Natural killer cell (primary cell): ENCODE results near the gene GPC1. TPM values are rescaled to one million over a fixed set of nuclear protein-coding genes. Genes with fewer than 3 reads are reported as not detected.

ENCODE experiments used
- ATAC-seq, 3 donors: fragments of 150-1000 bp in 2 of 3; fragments of 200-7000 bp in 1 of 3; cut with Tn5 transposase; 1 replicate in 1 of 3; 2 replicates in 2 of 3; pipeline ENCODE4 v1.10.0; 2021; ENCODE audit warnings: mild to moderate bottlenecking in 2 of 3, moderate library complexity in 2 of 3
- DNase-seq, 2 donors: peaks; one replicate each; pipeline versions ENCODE4 v3.0.0 to v3.0.0-alpha.2; 2013 to 2021; ENCODE audit warnings: mixed read lengths in 1 of 2
- H3K27ac ChIP-seq: one replicate; pipeline ENCODE4 v1.5.1; 2013; ENCODE audit warnings: mild to moderate bottlenecking, low read length
- H3K27me3 ChIP-seq: one replicate; pipeline ENCODE4 v1.6.1; 2013; ENCODE audit warnings: low read length; ENCODE audit not compliant: control insufficient read depth, insufficient read depth
- H3K36me3 ChIP-seq: one replicate; pipeline ENCODE4 v1.6.1; 2013; ENCODE audit warnings: low read length; ENCODE audit not compliant: control insufficient read depth, insufficient read depth
- H3K4me1 ChIP-seq: one replicate; pipeline ENCODE4 v1.6.1; 2013; ENCODE audit warnings: low read length; ENCODE audit not compliant: control insufficient read depth, insufficient read depth
- H3K4me3 ChIP-seq: one replicate; pipeline ENCODE4 v1.5.1; 2013; ENCODE audit warnings: low read length
- H3K9me3 ChIP-seq: one replicate; pipeline ENCODE4 v1.6.1; 2013; ENCODE audit warnings: low read length; ENCODE audit not compliant: control insufficient read depth, insufficient read depth
- H3K27ac Mint-ChIP-seq, 2 donors: one replicate each; pipeline ENCODE4 v1.8.0; 2022; ENCODE audit warnings: mild to moderate bottlenecking in 2 of 2, mixed read lengths in 2 of 2, moderate library complexity in 1 of 2
- H3K27me3 Mint-ChIP-seq, 2 donors: one replicate each; pipeline ENCODE4 v1.8.0; 2022; ENCODE audit warnings: low read depth in 2 of 2, mixed read lengths in 2 of 2
- H3K36me3 Mint-ChIP-seq: one replicate; pipeline ENCODE4 v1.8.0; 2022; ENCODE audit warnings: mixed read lengths
- H3K4me1 Mint-ChIP-seq, 2 donors: one replicate each; pipeline ENCODE4 v1.8.0; 2022; ENCODE audit warnings: mixed read lengths in 2 of 2
- H3K4me3 Mint-ChIP-seq: one replicate; pipeline ENCODE4 v1.8.0; 2022; ENCODE audit warnings: mild to moderate bottlenecking, moderate library complexity, mixed read lengths
- H3K9me3 Mint-ChIP-seq, 2 donors: one replicate each; pipeline ENCODE4 v1.8.0; 2022; ENCODE audit warnings: mixed read lengths in 2 of 2
- CTCF ChIP-seq: fragments of 200-600 bp; IDR thresholded peaks from one replicate; pipeline ENCODE4 v1.8.0; 2022; ENCODE audit warnings: antibody characterized with exemption
- WGBS: methylation state at CpG from one replicate; pipeline ENCODE4 v1.1.7; 2013; ENCODE audit warnings: missing lambda C conversion rate; ENCODE audit not compliant: insufficient coverage; 5-methylcytosine and 5-hydroxymethylcytosine counted together
- intact Hi-C: fragments of 100-400 bp; cut with micrococcal nuclease; formaldehyde crosslinking; loops from one replicate; pipeline ENCODE4 v1.14.2; 2022
- total RNA-seq, 4 donors: library from RNA; stranded (reverse); fragments of 120-200 nt in 1 of 4; gene quantifications; one replicate each; pipeline versions ENCODE4 v1.2.3 to v1.2.4, GENCODE V29; 2013 to 2022

Gene GPC1
- total RNA-seq, 3 donors from 2014 or later (not counting 1 experiment from before 2014, with no cell fraction given), result 0.79 to 1.4 (median 0.94) TPM

GRCh38 chr2:240508832-240509545 lies 73.5 kb downstream of the GPC1 start:
- no peak for TF ChIP-seq CTCF
- Histone ChIP-seq H3K4me3 (no peak overlapping the region), H3K27ac (no peak overlapping the region), H3K9me3 (no peaks in the 10 kb centered on the region), H3K36me3 (no peaks in the 10 kb centered on the region), H3K27me3 (no peaks in the 10 kb centered on the region), H3K4me1 (peaks cover 6% of the 10 kb centered on the region)
- peak overlapping the region in 1 of 2 donors; percentile 4 for H3K27ac Mint-ChIP-seq
- DNase-seq (no peak), ATAC-seq (no peak)
- no peaks in the 10 kb centered on the region for H3K27me3 Mint-ChIP-seq
- H3K4me1 Mint-ChIP-seq, result peaks cover 3 to 15% of the 10 kb centered on the region in 2 donors
- 100% methylated on average over 5 of the region's 7 CpGs for WGBS
- no peaks in the 10 kb centered on the region for H3K9me3 Mint-ChIP-seq
- no peaks in the 10 kb centered on the region for H3K36me3 Mint-ChIP-seq
- intact Hi-C loops, result no loop called here
- H3K4me3 Mint-ChIP-seq, result no peak overlapping the region

- WGBS, result 87% methylated on average over 12 of the region's 12 CpGs
- no peaks in the 10 kb centered on the region for H3K36me3 ChIP-seq
- no peaks in the 10 kb centered on the region for H3K27me3 ChIP-seq
- no peak for TF ChIP-seq CTCF
- no peaks in the 10 kb centered on the region for H3K27me3 Mint-ChIP-seq
- no peaks in the 10 kb centered on the region for H3K9me3 ChIP-seq
- DNase-seq (no peak), ATAC-seq (no peak)
- intact Hi-C loops, result loop anchor here (10.0 kb wide), 2 partner anchors 55 to 195 kb away; partner anchors contain the start of genes DUSP28 and RNPEPL1
- H3K4me1 Mint-ChIP-seq, result peaks cover 6 to 20% of the 10 kb centered on the region in 2 donors
- no peaks in the 10 kb centered on the region for H3K36me3 Mint-ChIP-seq
- no peak overlapping the region for H3K27ac ChIP-seq
- no peak overlapping the region for H3K4me3 Mint-ChIP-seq
- H3K4me3 ChIP-seq, result no peak overlapping the region
- peaks cover 10% of the 10 kb centered on the region for H3K4me1 ChIP-seq
- H3K9me3 Mint-ChIP-seq, result no peaks in the 10 kb centered on the region
- H3K27ac Mint-ChIP-seq, result peak overlapping the region in 1 of 2 donors; percentile 16
Observed at GRCh38 chr2:240509667-240510512, 74.4 kb downstream of the GPC1 start.

GRCh38 chr2:240510513-240511210 lies 75.2 kb downstream of the GPC1 start:
- H3K4me1 ChIP-seq, result peaks cover 10% of the 10 kb centered on the region
- no peak overlapping the region for H3K4me3 ChIP-seq
- no peak overlapping the region for H3K4me3 Mint-ChIP-seq
- H3K27me3 ChIP-seq, result no peaks in the 10 kb centered on the region
- peak overlapping the region; percentile 16 to 51 for H3K27ac Mint-ChIP-seq
- TF ChIP-seq CTCF, result no peak
- no peaks in the 10 kb centered on the region for H3K36me3 Mint-ChIP-seq
- peaks cover 6 to 20% of the 10 kb centered on the region in 2 donors for H3K4me1 Mint-ChIP-seq
- intact Hi-C loops, result loop anchor here (10.0 kb wide), 2 partner anchors 54 to 194 kb away; partner anchors contain the start of genes DUSP28 and RNPEPL1
- H3K9me3 ChIP-seq, result no peaks in the 10 kb centered on the region
- no peaks in the 10 kb centered on the region for H3K9me3 Mint-ChIP-seq
- no peaks in the 10 kb centered on the region for H3K36me3 ChIP-seq
- DNase-seq (no peak), ATAC-seq (no peak)
- no peaks in the 10 kb centered on the region for H3K27me3 Mint-ChIP-seq
- no peak overlapping the region for H3K27ac ChIP-seq
- 94% methylated on average over 12 of the region's 12 CpGs for WGBS
